HepG2 (cell line): ENCODE measurements around the gene TAF8. TPM values are rescaled to one million over a fixed set of nuclear protein-coding genes. Genes with fewer than 3 reads are reported as not detected.

ENCODE experiments used
- DNMT1 ChIP-seq: sonication (generic); formaldehyde crosslinking; IDR thresholded peaks from 2 replicates; pipeline ENCODE4 v1.5.1; 2020; ENCODE audit warnings: mild to moderate bottlenecking, missing genetic modification reagents
- EP300 ChIP-seq, 3 experiments: sonication (generic) in 1 of 3; formaldehyde crosslinking in 1 of 3; IDR thresholded peaks; 2 replicates each; pipeline versions ENCODE4 v1.5.1 to v1.6.1; 2011 to 2020; ENCODE audit warnings: low read depth in 2 of 3, low read length in 2 of 3, borderline replicate concordance in 1 of 3, improper control_type of control experiment in 1 of 3, mild to moderate bottlenecking in 1 of 3, missing genetic modification reagents in 1 of 3, moderate library complexity in 1 of 3
- HDAC2 ChIP-seq: sonication (generic); formaldehyde crosslinking; IDR thresholded peaks from 2 replicates; pipeline ENCODE4 v1.4.0; 2020; ENCODE audit warnings: missing genetic modification reagents
- HIVEP1 ChIP-seq: sonication (generic); formaldehyde crosslinking; IDR thresholded peaks from 2 replicates; pipeline ENCODE4 v1.4.0; 2020; ENCODE audit warnings: mild to moderate bottlenecking, missing genetic modification reagents
- HNF4G ChIP-seq, 2 experiments: sonication (generic) in 1 of 2; formaldehyde crosslinking in 1 of 2; IDR thresholded peaks; 2 replicates each; pipeline versions ENCODE4 v1.4.0 to v1.6.1; 2011 to 2020; ENCODE audit warnings: borderline replicate concordance in 2 of 2, low read depth in 2 of 2, mild to moderate bottlenecking in 2 of 2, low read length in 1 of 2, missing genetic modification reagents in 1 of 2, moderate library complexity in 1 of 2
- HNRNPLL ChIP-seq: fragments of 200-400 bp; formaldehyde crosslinking; IDR thresholded peaks from 2 replicates; pipeline ENCODE4 v1.6.1; 2017; ENCODE audit warnings: mild to moderate bottlenecking, low read depth, low read length; ENCODE audit not compliant: poor library complexity, severe bottlenecking
- MEIS2 ChIP-seq: sonication (generic); formaldehyde crosslinking; IDR thresholded peaks from 2 replicates; pipeline ENCODE4 v1.9.0; 2021; ENCODE audit warnings: mild to moderate bottlenecking, missing genetic modification reagents
- NCOR1 ChIP-seq: fragments of 200-600 bp; sonication (generic); IDR thresholded peaks from 2 replicates; pipeline ENCODE4 v1.7.0; 2017; ENCODE audit warnings: antibody characterized with exemption, low read length, borderline replicate concordance
- NR2F2 ChIP-seq: IDR thresholded peaks from 2 replicates; pipeline ENCODE4 v1.6.1; 2012; ENCODE audit warnings: low read depth, inconsistent platforms, borderline replicate concordance
- PHF21A ChIP-seq: sonication (generic); formaldehyde crosslinking; IDR thresholded peaks from 2 replicates; pipeline ENCODE4 v1.5.0; 2020; ENCODE audit warnings: mild to moderate bottlenecking, missing genetic modification reagents
- SOX6 ChIP-seq, 2 experiments: fragments of 450-650 bp in 1 of 2; sonication (generic) in 1 of 2; formaldehyde crosslinking in 1 of 2; IDR thresholded peaks; 2 replicates each; pipeline versions ENCODE4 v1.4.0 to v1.6.1; 2017 to 2020; ENCODE audit warnings: antibody characterized with exemption in 1 of 2, mild to moderate bottlenecking in 1 of 2, missing genetic modification reagents in 1 of 2
- SPEN ChIP-seq: sonication (generic); formaldehyde crosslinking; IDR thresholded peaks from 2 replicates; pipeline ENCODE4 v1.5.1; 2020; ENCODE audit warnings: low read depth, mild to moderate bottlenecking, missing genetic modification reagents
- TRIM24 ChIP-seq: sonication (generic); formaldehyde crosslinking; IDR thresholded peaks from 2 replicates; pipeline ENCODE4 v1.8.0; 2022; ENCODE audit warnings: mild to moderate bottlenecking, missing genetic modification reagents
- YEATS4 ChIP-seq: sonication (generic); formaldehyde crosslinking; IDR thresholded peaks from 2 replicates; pipeline ENCODE4 v1.4.0; 2020; ENCODE audit warnings: missing genetic modification reagents, borderline replicate concordance
- ZBTB8A ChIP-seq: sonication (generic); formaldehyde crosslinking; IDR thresholded peaks from 2 replicates; pipeline ENCODE4 v1.4.0; 2020; ENCODE audit warnings: mild to moderate bottlenecking, low read depth, missing genetic modification reagents, borderline replicate concordance
- ZNF205 ChIP-seq: IDR thresholded peaks from 2 replicates; pipeline ENCODE4 v1.6.1; 2018; ENCODE audit warnings: missing biosample characterization, missing genetic modification reagents
- ZNF574 ChIP-seq: sonication (generic); formaldehyde crosslinking; IDR thresholded peaks from 2 replicates; pipeline ENCODE4 v1.4.0; 2020; ENCODE audit warnings: missing genetic modification reagents
- polyA plus RNA-seq, 8 experiments: library from polyadenylated mRNA; depleted of rRNA in 3 of 8; stranded (reverse) in 7 of 8; unstranded in 1 of 8; fragments of >200 nt; fragmentation: Illumina TruSeq in 4 of 8; extraction: Trizol in 4 of 8; gene quantifications; 2 replicates each; pipeline versions ENCODE4 v1.2.1 to v1.2.3, GENCODE V29; 2011 to 2016; ENCODE audit warnings: low read depth in 4 of 8, missing spikeins in 1 of 8, mixed read lengths in 1 of 8; ENCODE audit not compliant: insufficient read depth in 1 of 8
- total RNA-seq, 5 experiments: library from RNA; depleted of rRNA; stranded (reverse); fragments of >200 nt; fragmentation: Illumina TruSeq; extraction: Trizol; gene quantifications; 2 replicates each; pipeline ENCODE4 v1.2.3, GENCODE V29; 2016; ENCODE audit warnings: low read depth in 1 of 5
- TF ChIP-seq, protein P1 (sequence below): sonication (generic); formaldehyde crosslinking; conservative IDR thresholded peaks from 2 replicates; pipeline ENCODE4 v1.8.0; 2022; ENCODE audit warnings: missing genetic modification reagents
- TF ChIP-seq, protein P2 (sequence below): sonication (generic); formaldehyde crosslinking; IDR thresholded peaks from 2 replicates; pipeline ENCODE4 v1.8.1; 2023; ENCODE audit warnings: mild to moderate bottlenecking, missing genetic modification reagents

TAF8 gene
- total and polyA plus RNA-seq, 2 of the 13 experiments (the other 11 are each of a cell fraction or from before 2014, with no cell fraction given), result 25.2 to 25.8 TPM

GRCh38 chr6:42118162-42119001, 68.1 kb downstream of the TAF8 start (continued):
- TF ChIP-seq HNF4G (IDR thresholded peaks at IDR 0.05; ENCODE audit: borderline replicate concordance, low read depth, low read length), result peak; percentile 84
- peak; percentile 77; the same call in 1 of the 2 replicates for TF ChIP-seq HNF4G (CRISPR knock-in tag; IDR thresholded peaks at IDR 0.05; ENCODE audit: borderline replicate concordance, low read depth)
- TF ChIP-seq NCOR1, result peak; percentile 56; the same call in 1 of the 2 replicates
- TF ChIP-seq DNMT1 (CRISPR knock-in tag), result peak; percentile 73; the same call in 1 of the 2 replicates
- TF ChIP-seq EP300 (IDR thresholded peaks at IDR 0.05; ENCODE audit: low read depth in 2 of 2, low read length in 2 of 2), result peak in 1 of 2 experiments; percentile 37; a peak in 1 of 4 replicates
- no peak for TF ChIP-seq EP300 (CRISPR knock-in tag; IDR thresholded peaks at IDR 0.05; ENCODE audit: borderline replicate concordance)
- TF ChIP-seq ZNF205 (CRISPR knock-in tag), result peak; percentile 29; the same call in 1 of the 2 replicates
- peak; percentile 44 for TF ChIP-seq HNRNPLL
- no peak for TF ChIP-seq ZBTB8A
- TF ChIP-seq NR2F2, result peak; percentile 30; the same call in 1 of the 2 replicates
- TF ChIP-seq HIVEP1 (CRISPR knock-in tag), result 0 out of 2 replicates have a peak, but pooled peaks have one; percentile 45
- peak; percentile 90 for TF ChIP-seq SPEN (CRISPR knock-in tag)
- TF ChIP-seq, protein P1, sequence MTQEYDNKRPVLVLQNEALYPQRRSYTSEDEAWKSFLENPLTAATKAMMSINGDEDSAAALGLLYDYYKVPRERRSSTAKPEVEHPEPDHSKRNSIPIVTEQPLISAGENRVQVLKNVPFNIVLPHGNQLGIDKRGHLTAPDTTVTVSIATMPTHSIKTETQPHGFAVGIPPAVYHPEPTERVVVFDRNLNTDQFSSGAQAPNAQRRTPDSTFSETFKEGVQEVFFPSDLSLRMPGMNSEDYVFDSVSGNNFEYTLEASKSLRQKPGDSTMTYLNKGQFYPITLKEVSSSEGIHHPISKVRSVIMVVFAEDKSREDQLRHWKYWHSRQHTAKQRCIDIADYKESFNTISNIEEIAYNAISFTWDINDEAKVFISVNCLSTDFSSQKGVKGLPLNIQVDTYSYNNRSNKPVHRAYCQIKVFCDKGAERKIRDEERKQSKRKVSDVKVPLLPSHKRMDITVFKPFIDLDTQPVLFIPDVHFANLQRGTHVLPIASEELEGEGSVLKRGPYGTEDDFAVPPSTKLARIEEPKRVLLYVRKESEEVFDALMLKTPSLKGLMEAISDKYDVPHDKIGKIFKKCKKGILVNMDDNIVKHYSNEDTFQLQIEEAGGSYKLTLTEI (CRISPR knock-in tag), result no peak
- peak; percentile 36; the same call in 1 of the 2 replicates for TF ChIP-seq MEIS2
- TF ChIP-seq PHF21A (CRISPR knock-in tag), result peak; percentile 83
- peak; percentile 47; the same call in 1 of the 2 replicates for TF ChIP-seq HDAC2 (CRISPR knock-in tag)
- TF ChIP-seq YEATS4 (CRISPR knock-in tag), result peak; percentile 52; the same call in 1 of the 2 replicates
- TF ChIP-seq, protein P2, sequence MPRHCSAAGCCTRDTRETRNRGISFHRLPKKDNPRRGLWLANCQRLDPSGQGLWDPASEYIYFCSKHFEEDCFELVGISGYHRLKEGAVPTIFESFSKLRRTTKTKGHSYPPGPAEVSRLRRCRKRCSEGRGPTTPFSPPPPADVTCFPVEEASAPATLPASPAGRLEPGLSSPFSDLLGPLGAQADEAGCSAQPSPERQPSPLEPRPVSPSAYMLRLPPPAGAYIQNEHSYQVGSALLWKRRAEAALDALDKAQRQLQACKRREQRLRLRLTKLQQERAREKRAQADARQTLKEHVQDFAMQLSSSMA (CRISPR knock-in tag), result peak; percentile 90
- TF ChIP-seq ZNF574 (CRISPR knock-in tag), result peak; percentile 66
- no peak for TF ChIP-seq SOX6 (IDR thresholded peaks at IDR 0.05)
- TF ChIP-seq SOX6 (CRISPR knock-in tag; IDR thresholded peaks at IDR 0.05), result peak; percentile 35
- no peak for TF ChIP-seq TRIM24 (CRISPR knock-in tag)
